CD4-positive, alpha-beta T cell treated with Interleukin-2 at 100 ng/mL for 4 hours (primary cell): Measurements from ENCODE around the gene DBH.
A peak's percentile ranks its signal among the peaks of the same experiment; 100 is the strongest.

Experiments
- DNase-seq: peaks from one replicate; pipeline ENCODE4 v3.0.0-alpha.2; 2020; ENCODE audit warnings: low spot score

DBH gene

DNA sequence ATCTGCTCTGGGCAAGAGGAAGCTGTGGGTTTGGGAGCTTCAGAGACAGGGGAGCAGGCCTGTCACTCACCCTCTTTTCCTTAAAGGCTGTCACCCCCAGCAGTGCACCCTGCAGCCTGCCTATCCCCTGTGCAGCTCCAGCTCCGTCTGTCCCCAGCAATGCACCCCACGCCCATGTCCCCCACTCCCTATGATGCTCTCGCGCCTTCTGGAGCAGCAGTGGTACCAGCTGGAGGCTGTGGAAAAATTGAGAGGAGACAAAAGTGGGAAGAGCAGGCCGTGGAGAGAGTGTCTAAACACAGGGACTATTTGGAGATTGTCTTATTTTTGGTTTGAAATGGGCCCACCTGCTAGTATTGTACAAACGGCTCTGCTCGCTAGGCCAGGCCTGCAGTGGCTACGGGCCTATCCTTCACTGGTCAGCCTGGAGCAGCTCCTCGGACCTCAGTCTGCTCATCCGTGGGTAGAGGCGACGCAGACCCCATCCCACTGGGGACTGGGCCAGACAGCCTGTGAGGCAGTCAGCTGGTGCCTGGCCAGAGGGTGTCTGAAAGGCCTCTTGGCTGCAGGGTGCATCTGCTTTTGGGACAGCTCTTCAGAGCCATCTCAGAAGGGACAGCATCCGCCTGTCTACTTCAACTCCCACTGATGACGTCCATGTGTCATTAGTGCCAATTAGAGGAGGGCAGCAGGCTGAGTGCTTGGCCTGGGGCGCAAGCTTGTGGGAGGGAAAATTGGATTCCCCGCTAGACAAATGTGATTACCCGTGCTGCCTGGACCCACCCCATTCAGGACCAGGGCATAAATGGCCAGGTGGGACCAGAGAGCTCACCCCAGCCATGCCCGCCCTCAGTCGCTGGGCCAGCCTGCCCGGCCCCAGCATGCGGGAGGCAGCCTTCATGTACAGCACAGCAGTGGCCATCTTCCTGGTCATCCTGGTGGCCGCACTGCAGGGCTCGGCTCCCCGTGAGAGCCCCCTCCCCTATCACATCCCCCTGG is at the start of gene DBH:
TSS of gene DBH (plus strand) at position 831 of the 999 bp plus-strand sequence. CDS start at position 840, 9 bp downstream.
- no peak for DNase-seq

DNA sequence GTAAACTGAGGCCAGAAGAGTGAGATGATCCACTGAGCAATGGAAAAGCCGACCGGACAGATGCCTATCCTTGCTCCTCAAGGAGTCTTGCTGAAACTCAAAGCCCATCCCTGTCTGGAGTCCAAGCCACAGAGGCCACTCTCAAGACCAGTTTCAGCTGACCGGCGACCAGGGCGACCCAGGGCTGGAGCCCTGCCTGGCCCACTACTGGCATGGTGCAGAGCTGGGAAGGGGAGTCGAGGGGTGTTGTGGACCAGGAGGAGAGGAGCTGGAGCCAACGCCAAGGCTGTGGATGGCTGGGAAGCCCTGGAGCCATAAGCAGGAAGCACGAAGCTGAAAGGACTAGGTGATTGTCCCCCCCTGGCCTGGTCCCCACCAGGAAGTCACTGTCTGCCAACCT is 49.1 kb upstream of the DBH start:
- no peak for DNase-seq

GRCh38 chr9:133587466-133587865 is 48.7 kb upstream of the DBH start:
- DNase-seq: no peak

GRCh38 chr9:133589454-133590227 is 46.5 kb upstream of the DBH start:
- peak; percentile 24 for DNase-seq

DNA sequence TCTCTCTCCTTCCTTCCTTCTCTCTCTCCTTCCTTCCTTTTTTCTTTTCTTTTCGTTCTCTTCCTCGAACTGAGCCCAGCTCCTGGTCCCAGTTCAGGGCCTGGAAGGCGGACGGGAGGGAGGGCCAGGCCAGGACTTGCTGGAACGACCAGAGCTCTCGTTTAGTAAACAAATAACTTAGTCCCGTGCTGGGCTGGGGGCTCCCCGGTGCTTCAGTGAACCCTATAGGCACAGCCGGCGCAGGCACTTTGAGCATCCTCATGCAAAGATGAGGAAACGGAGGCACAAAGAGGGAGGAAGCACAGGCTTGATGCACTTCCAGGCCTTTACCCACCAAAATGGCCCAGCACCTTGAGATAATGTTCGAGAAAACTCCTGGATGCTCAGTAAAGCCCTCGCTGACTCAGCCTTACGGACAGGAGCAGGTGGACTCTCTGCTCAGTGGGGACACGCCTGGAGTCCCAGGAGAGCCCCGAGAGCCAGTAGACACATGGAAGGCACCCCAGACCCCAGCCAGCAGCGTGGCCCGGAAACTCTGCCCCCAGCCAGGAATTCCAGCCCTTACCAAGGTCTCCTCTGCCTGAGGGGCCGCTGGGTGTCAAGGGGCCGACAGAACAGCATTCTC is 45.8 kb upstream of the DBH start:
- no peak for DNase-seq

DNA sequence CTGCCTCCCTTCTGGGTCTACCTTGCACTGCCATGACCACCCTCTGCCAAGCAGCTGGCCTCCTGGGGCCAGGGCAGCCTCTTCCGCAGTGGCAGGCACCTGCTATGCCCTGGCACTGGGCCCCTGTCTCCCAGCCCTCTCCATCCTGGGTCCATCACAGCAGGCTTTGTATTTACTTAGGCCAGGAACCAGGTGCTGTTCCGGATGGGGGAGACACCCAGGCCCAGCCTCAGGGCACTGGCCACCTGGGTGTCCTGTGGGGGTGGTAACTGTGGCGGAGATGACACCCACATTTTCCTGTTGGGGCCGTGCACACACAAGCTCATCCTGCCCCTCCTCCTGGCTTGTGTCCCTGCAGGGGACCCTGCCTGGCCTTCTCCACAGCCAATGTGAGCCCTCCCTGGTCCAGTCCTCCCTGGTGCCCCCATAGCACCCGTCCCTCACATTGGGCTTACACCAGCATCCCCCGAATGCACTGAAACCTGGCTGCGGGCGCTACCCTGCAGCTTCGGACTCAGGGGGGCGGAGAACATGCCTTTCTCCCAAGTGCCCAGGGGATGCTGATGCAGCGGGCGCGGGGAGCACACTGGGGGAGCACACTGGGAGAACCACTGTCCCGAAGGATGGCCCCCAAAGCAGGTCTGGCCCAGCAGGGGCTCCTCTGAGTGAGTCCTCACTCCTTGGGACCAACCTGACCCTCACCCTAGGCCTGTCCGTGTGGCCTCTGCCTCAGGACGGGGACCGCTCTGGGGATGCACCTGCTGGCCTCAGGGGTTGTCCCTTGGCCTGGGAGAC is 44.9 kb upstream of the DBH start:
- no peak for DNase-seq

GRCh38 chr9:133591985-133592384 is 44.2 kb upstream of the DBH start:
- DNase-seq: no peak

DNA sequence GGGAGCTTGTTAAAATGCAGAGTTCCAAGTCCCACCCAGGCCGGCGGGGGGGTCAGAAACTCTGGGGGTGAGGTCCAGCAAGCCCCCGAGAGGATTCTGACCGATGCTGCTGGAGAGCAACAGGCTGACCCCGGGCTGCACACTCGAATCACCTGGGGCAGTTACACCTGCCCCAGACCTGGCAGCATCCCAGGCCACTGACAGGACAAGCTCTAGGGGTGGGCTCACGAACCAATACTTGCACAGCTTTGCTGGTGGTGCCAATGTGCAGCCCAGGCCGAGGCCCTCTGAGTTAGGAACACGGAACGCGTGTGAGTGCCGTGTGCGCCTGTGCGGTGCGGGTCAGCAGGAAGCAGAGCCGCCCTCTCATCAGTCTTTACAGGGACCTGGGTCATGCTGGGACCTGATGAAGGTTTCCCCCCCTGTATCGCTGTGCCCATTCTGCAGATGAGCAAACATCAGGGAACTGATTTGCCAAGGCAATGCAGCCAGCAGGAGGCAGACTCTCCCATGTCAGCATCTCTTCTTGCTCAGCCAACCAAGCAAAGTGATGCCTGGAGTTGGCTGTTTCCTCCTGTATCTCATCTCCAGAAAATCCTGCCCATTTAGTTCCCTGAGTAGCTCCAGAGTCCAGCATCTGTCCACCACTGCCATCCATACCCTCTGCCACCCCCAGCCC is 43.3 kb upstream of the DBH start:
- no peak for DNase-seq

DNA sequence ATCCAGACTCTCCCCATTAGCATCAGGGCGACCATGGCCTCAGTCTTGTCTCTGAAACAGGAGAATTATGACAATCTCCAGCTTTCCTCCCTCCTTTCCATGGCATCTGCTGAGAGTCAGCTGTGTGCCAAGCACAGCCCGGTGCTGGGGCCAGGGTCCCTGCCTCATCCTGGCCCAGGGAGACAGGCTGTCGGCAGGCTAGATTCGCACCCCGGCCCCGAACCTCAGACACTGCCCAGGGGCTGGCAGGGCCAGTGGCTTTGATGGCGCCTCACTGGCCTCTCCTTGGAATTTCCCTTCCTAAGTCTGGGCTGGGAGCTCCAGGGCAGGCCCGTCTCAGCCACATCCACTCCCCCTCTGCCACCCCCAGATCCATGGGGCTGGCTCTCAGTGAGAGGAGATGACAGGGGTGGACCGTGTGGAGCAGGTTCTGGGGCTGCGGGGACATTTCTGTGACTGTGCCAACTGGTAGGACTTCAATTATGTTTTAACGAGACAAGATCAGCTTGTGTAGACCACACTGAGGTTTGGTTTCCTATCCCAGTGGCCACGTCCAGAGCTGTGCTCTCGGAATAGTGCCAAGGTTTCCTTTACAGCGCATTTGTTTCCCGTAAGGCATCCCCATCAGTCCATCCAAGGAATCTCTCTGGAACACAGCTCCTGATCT is 42.4 kb upstream of the DBH start:
- DNase-seq: no peak

DNA sequence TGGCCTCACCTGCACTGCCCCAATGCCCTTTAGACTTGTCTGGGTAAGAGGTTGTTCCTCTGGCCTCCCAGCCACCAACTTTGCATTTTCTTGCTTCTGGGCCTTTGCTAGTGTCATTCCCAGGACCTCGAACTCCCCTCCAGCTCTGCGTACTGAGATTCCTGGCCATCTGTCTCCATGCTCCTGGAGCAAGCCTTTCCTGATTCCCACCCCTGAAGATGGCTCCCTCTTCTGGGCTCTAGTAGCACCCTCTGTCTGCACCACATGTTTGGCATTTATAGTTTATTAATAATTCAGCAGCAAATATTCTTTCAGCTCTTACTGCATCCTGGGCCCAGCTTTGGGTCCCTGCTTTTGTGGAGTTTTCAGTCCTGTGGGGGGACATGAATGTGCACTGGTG is 41.9 kb upstream of the DBH start:
- no peak for DNase-seq

GRCh38 chr9:133595910-133596309 is 40.3 kb upstream of the DBH start:
- no peak for DNase-seq

GRCh38 chr9:133597316-133597957 is 38.7 kb upstream of the DBH start:
- no peak for DNase-seq

DNA sequence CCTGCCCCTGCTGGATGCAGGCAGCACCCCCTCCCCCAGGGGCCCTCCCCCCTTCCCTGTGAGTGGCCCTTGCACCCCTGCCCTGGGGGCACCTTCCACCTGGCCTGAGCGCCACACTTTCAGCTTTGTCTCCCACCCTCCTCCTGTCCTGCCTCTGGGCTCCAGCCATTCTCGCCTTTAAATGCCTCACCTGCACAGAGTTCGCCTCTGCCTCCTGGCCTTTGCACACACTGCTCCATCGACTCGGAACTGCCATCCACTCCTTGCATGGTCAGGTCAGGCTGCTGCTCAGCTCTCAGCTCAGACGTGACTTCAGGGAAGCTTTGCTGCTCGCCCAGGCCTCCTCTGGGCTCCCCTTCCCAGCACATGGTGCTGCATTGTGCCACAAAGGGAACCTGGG is 37.2 kb upstream of the DBH start:
- DNase-seq: no peak

DNA sequence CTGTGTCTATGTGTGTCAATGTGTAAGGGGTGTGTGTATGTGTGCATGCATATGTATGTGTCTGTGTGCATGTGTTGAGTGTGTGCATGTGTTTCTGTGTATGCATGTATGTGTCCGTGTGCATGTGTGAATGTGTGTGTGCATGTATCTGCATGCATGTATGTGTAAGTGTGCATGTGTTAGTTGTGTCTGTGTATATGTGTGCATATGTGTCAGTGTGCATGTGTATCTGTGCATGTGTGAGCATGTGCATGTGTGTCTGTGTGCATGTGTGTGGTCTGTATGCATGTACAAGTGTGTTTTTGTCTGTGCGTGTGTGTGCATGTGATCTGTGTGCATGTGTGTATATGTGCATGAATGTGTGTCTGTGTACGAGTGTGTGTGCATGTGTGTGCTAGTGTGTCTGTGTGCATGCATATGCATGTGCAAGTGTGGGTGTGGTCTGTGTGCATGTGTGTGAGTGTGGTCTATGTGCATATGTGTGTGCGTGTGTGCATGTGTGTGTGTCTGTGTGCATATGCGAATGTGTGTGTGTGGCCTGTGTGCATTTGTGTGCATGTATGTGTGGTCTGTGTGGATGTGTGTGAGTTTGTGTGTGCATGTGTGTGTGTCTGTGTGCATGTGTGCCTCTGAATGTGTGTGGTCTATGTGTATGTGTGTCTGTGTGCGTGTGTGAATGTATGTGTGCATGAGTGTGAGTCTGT is 36.5 kb upstream of the DBH start:
- no peak for DNase-seq

DNA sequence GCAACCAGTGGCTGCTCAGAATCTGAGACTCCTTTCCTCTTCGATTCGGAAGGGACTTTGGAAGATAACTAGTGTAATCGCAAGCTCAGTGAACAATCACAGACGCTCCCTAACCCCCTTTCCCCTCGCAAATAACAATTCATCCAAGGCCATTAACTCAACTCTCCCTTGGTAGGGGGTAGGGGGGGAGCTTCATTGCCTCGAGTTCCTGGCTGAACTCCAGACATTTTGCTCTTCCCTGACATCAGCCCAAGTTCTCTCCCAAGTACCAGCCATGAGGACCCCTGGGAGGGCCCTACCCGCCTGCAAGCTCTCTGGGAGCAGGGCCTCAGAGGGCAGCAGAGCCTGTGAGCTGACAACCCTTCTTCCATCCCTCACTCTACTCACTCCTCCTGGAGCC is 35.4 kb upstream of the DBH start:
- no peak for DNase-seq

- DNase-seq: no peak
Observed at GRCh38 chr9:133601746-133602145, 34.4 kb upstream of the DBH start.

GRCh38 chr9:133602277-133602676 is 33.9 kb upstream of the DBH start:
- no peak for DNase-seq

DNA sequence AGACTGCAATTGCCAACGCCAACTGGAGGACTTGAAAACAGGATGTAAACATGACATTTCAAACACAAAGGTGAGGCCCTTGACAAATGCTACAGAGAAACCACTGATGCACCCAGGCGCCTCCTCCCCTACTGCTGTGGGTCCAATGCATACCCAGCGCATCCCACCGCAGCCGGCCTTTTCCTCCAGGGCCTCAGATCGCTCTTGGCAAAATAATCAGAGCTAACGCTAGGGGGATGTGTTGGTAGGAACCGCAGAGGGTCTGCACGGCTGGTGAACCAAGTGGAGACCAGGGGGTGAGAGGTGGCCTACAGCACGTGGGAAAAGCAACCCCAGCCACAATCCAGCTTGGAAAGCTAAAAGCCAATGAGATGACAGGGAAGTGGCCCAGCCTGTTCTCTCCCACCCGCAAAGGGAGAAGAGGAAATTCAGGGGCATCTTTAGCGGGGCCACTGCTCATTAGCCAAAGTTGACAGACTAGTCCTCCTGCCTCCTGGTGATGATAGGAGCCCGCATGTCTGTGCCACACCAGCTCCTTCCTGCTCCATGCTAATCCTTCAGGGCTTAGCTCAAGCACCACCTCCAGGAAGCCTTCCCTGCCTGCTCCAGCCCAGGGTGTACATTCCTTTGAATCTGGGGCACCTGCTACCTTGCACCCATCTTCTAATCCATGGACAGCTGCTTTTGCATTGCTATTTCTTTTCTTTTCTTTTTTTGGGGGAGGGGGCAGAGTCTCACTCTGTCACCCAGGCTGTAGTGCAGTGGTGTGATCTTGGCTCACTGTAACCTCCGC is 32.8 kb upstream of the DBH start:
- DNase-seq: no peak

DNA sequence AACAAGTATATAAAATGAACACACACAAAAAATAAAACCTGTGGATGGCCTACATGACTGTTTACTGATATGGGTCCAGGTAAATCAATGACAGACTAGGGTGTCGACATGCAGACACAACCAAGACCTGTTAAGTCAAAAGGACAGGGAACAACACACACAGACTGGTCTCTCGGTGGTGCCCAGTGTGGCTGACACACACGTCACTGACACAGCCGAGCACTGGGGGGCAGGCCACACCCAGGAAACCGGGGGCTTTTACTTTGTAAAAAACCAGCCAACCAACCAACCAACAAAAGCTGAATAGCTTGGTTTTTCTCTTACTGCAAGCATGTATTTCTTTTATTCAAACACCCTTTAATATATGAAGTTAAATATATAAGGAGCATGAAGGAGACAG is 31.9 kb upstream of the DBH start:
- DNase-seq: peak; percentile 26
